Measurements from ENCODE around the gene TF.

TF gene

DNA sequence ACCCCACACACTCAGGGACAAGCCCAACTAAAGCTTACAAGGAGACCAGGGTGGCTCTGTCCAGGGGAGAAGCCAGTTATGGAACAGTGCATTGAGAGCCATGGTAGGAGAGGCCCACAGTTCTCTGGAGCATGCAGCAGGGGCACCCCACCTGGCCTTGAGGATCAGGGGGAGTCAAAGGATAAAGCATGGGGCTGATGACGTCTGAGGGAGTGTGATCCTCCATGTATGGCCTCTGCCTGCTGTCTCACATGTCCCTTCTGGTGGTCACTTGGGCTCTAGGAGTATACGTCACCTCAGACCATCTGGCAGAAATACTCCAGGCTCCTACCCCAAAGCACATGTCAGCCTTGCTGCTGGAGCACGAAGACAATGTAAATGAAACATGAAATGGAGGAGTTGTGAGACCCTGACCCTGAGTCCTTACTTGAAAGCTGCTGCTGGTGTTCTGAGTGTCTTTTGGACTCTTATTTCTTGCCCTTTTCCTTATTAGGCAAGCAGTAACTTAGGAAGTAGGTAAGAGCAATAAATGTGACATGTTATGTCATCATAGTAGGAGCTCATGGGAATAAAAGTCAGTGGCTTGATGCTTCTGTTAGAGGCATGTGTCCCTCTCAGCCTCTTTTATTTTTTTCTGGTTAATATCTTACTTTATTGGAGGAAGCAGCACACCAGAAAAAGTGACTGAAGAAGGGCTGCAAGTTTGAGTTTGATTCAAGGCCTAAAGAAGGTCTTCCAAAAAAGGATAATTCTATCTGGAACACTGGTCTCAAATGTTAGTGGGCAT lies 74.9 kb downstream of the TF start:
- Histone ChIP-seq H3K36me3 (ENCODE audit: control insufficient read depth in 5 of 5, insufficient read depth in 5 of 5, low read length in 5 of 5) (peaks cover 24 to 78% (median 53%) of the 10 kb centered on the region in 5 donors), H3K4me1 (ENCODE audit: control insufficient read depth in 5 of 5, insufficient read depth in 5 of 5, low read length in 5 of 5) (peaks cover 0 to 12% (median 9%) of the 10 kb centered on the region in 5 donors), H3K27ac (ENCODE audit: low read depth, low read length) (no peak overlapping the region), H3K9ac (ENCODE audit: low read length in 5 of 5) (no peak overlapping the region), H3K9me3 (ENCODE audit: control insufficient read depth in 5 of 5, low read length in 5 of 5) (no peaks in the 10 kb centered on the region), H3K27me3 (ENCODE audit: control insufficient read depth in 5 of 5, insufficient read depth in 4 of 5, low read length in 5 of 5) (no peaks in the 10 kb centered on the region), H3K4me3 (ENCODE audit: low read depth in 1 of 5, low read length in 5 of 5) (no peak overlapping the region)

DNA sequence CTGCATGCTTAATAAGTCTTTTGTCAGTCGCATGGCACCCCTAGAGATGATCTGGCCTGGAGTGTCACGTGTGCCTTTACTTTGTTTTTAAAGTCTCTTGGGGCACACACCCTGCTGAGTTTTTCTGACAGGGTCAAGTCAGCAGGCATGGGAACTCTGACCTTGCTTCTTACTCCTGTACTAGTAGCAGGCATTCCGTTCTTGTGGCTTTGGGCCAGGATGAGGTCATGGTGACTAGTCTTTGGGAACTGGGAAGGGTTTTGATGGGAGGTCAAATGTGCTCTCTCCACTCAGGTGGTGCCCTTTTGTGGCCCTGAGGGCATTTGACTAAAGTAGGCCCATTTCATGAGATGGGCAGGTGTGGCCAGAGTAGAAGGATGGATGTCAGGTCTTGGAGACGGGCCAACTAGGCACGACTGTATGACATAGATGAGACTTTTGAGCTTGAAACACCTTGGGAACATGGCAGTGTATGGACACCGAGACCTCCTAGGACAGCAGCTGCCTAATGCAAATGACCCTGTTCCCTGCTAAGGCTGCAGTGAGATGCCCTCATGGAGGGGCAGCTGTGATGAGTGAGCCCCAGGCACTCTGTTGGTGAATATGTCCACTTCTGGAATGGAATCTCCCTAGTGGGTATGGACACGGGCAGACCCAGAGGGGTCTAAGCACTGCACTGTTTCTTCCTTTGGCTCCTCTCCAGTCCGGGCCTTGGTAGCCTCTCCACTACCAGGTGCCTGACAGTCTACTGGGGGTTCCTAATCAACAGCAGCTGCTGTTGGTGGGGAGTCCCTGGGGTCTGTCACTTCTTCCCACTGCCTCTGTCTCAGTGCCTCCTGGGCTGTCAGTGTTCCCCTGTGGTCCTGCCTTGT lies 75.8 kb downstream of the TF start:
- no peak overlapping the region for H3K4me3 ChIP-seq (ENCODE audit: low read depth in 1 of 5, low read length in 5 of 5)
- peaks cover 0 to 12% (median 9%) of the 10 kb centered on the region in 5 donors for H3K4me1 ChIP-seq (ENCODE audit: control insufficient read depth in 5 of 5, insufficient read depth in 5 of 5, low read length in 5 of 5)
- H3K9ac ChIP-seq (ENCODE audit: low read length in 5 of 5), result no peak overlapping the region
- no peak overlapping the region for H3K27ac ChIP-seq (ENCODE audit: low read depth, low read length)
- H3K9me3 ChIP-seq (ENCODE audit: control insufficient read depth in 5 of 5, low read length in 5 of 5), result no peaks in the 10 kb centered on the region
- H3K27me3 ChIP-seq (ENCODE audit: control insufficient read depth in 5 of 5, insufficient read depth in 4 of 5, low read length in 5 of 5), result no peaks in the 10 kb centered on the region
- peaks cover 17 to 70% (median 51%) of the 10 kb centered on the region in 5 donors for H3K36me3 ChIP-seq (ENCODE audit: control insufficient read depth in 5 of 5, insufficient read depth in 5 of 5, low read length in 5 of 5)

DNA sequence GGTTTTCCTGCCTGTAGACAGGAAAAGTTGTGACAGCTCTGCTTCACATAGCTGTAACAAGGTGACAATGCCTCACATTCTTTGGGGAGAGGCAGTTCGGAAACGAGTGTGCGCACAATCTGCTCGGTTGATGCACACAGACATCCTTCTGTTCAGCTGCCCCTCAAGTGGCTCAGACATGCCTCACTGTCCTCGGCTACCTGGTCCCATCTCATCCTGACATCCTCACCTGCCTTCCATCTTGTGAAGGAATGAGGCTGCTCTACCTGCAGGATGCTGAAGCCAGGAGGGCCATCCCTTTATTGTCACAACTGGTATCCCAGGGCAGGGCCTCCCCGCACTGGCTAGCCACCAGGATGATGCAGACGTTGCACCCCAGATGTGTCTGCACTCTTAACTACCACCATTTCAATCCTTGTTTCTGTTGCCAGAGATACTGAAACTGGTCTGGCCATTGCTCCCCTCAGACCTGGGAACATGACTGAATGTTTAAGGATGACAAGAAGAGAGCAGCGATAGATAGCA lies 78.8 kb downstream of the TF start:
- Histone ChIP-seq H3K36me3 (ENCODE audit: control insufficient read depth in 5 of 5, insufficient read depth in 5 of 5, low read length in 5 of 5) (peaks cover 5 to 51% (median 33%) of the 10 kb centered on the region in 5 donors), H3K27me3 (ENCODE audit: control insufficient read depth in 5 of 5, insufficient read depth in 4 of 5, low read length in 5 of 5) (no peaks in the 10 kb centered on the region), H3K4me3 (ENCODE audit: low read depth in 1 of 5, low read length in 5 of 5) (no peak overlapping the region), H3K27ac (ENCODE audit: low read depth, low read length) (no peak overlapping the region), H3K4me1 (ENCODE audit: control insufficient read depth in 5 of 5, insufficient read depth in 5 of 5, low read length in 5 of 5) (peaks cover 0 to 12% (median 9%) of the 10 kb centered on the region in 5 donors), H3K9me3 (ENCODE audit: control insufficient read depth in 5 of 5, low read length in 5 of 5) (no peaks in the 10 kb centered on the region), H3K9ac (ENCODE audit: low read length in 5 of 5) (no peak overlapping the region)

DNA sequence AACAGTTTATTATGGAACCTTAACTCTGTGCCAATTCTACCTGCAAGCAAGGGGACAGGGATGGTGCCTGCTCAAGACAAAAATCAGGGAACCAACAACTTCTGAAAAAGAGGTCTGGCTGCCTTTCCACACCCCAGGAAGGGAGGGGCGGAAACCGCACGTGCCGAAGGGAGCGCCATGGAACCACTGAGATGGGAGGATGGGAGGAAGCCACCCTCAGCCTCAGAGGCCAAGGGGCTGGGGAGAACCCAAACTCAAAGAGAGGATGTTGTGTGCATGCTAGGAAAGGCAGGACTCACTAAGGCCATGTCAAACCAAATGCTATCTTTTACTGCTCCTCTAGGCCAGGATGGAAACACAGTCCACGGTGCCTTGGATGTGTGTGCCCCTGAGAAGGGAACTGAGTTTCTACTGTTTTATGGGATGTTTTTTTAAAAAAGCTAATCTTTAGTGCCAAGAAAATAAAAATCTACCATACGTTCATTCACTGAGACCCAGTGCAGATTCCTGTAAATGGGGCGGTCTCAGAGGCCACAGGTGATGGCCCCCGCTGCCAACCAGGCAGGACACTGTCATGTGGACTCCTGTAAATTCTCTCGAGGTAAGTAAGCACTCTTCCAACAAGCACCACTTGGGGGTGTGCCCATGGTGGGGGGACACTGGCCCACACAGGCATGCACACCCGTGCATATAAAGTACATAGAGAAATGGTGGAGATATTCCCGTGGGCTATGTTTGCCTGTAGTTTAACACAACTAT lies 80.0 kb downstream of the TF start:
- H3K9ac ChIP-seq (ENCODE audit: low read length in 5 of 5), result no peak overlapping the region
- H3K4me3 ChIP-seq (ENCODE audit: low read depth in 1 of 5, low read length in 5 of 5), result no peak overlapping the region
- H3K9me3 ChIP-seq (ENCODE audit: control insufficient read depth in 5 of 5, low read length in 5 of 5), result no peaks in the 10 kb centered on the region
- H3K27me3 ChIP-seq (ENCODE audit: control insufficient read depth in 5 of 5, insufficient read depth in 4 of 5, low read length in 5 of 5), result no peaks in the 10 kb centered on the region
- H3K36me3 ChIP-seq (ENCODE audit: control insufficient read depth in 5 of 5, insufficient read depth in 5 of 5, low read length in 5 of 5), result peaks cover 2 to 40% (median 23%) of the 10 kb centered on the region in 5 donors
- H3K27ac ChIP-seq (ENCODE audit: low read depth, low read length), result no peak overlapping the region
- peaks cover 0 to 9% (median 6%) of the 10 kb centered on the region in 5 donors for H3K4me1 ChIP-seq (ENCODE audit: control insufficient read depth in 5 of 5, insufficient read depth in 5 of 5, low read length in 5 of 5)

DNA sequence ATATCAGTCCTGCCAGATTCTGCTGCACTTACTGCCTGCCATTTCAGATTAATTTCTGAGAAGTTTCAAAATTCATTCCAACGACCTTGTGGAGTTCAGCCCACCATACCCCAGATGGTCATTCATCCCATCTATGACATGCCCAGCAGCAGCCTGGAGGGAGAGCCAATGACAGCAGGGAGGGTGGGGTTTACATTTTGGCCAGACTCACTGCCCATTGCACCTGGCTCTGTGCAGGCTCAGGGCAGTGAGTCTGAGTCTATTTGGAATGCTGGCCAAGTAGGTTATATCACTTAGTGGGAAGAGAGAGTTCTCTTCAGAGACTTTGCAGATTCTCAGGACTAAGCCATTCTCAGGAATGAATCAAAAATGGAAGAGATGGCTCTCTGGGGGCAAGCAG lies 80.9 kb downstream of the TF start:
- H3K9ac ChIP-seq (ENCODE audit: low read length in 5 of 5), result no peak overlapping the region
- no peaks in the 10 kb centered on the region for H3K4me1 ChIP-seq (ENCODE audit: control insufficient read depth in 5 of 5, insufficient read depth in 5 of 5, low read length in 5 of 5)
- no peak overlapping the region for H3K4me3 ChIP-seq (ENCODE audit: low read depth in 1 of 5, low read length in 5 of 5)
- H3K9me3 ChIP-seq (ENCODE audit: control insufficient read depth in 5 of 5, low read length in 5 of 5), result no peaks in the 10 kb centered on the region
- H3K27me3 ChIP-seq (ENCODE audit: control insufficient read depth in 5 of 5, insufficient read depth in 4 of 5, low read length in 5 of 5), result no peaks in the 10 kb centered on the region
- H3K27ac ChIP-seq (ENCODE audit: low read depth, low read length), result no peak overlapping the region
- peaks cover 2 to 30% (median 19%) of the 10 kb centered on the region in 5 donors for H3K36me3 ChIP-seq (ENCODE audit: control insufficient read depth in 5 of 5, insufficient read depth in 5 of 5, low read length in 5 of 5)

DNA sequence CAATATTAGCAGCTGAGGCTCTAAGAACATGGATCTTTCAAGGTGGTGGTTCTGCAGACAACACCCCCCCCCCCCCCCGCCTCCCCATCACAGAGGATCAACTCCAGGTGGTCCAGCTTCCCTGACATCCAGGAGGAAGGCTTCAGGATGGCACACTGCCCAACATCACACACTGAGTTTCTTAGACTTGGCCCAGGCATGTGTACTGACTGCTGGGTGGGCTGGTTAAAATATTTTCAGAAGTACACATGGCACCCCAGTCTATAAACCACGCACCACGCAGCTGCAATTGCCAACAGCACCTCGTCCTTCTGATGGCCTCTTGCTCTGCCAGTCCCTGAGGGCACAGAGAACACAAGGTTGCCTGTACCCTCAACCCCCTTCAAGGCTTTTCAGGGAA lies 81.5 kb downstream of the TF start:
- Histone ChIP-seq H3K27me3 (ENCODE audit: control insufficient read depth in 5 of 5, insufficient read depth in 4 of 5, low read length in 5 of 5) (no peaks in the 10 kb centered on the region), H3K9me3 (ENCODE audit: control insufficient read depth in 5 of 5, low read length in 5 of 5) (no peaks in the 10 kb centered on the region), H3K9ac (ENCODE audit: low read length in 5 of 5) (no peak overlapping the region), H3K4me3 (ENCODE audit: low read depth in 1 of 5, low read length in 5 of 5) (no peak overlapping the region), H3K27ac (ENCODE audit: low read depth, low read length) (no peak overlapping the region), H3K4me1 (ENCODE audit: control insufficient read depth in 5 of 5, insufficient read depth in 5 of 5, low read length in 5 of 5) (no peaks in the 10 kb centered on the region), H3K36me3 (ENCODE audit: control insufficient read depth in 5 of 5, insufficient read depth in 5 of 5, low read length in 5 of 5) (peaks cover 1 to 26% (median 17%) of the 10 kb centered on the region in 5 donors)

DNA sequence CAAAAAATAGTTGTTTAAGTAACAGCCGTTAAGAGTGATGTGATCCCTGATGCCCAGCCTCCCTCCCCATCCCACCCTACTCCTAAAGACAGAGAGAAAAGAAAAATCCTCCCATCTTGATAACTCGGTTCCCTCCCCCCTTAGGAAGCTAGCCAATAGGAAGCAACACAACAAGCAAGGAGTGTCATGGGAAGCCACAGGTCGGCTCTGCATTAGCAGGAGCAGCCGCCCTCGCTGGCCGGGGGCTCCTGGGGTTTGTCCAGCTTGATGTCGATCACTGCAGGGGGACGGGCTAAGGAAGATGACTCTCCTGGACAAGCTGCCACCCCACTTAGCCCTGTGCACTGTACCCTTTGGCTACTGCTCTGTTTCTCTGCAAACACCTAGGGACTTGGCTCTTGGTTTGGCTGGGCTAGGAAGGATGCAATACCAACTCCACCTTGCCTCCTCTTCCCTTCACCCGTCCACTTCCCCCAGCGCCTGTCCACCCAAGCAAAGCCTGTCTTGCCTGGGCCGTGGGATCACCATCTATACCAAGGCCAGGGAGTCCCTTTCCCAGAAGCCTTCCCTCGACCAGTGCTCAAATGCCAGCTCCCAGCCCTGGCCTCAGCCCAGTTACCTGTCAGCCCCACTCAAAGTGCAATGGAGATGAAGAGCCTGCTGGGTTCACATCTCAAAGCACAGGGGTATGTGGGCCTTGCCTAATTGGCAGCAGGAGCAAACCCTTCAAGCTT lies 82.5 kb downstream of the TF start:
- Histone ChIP-seq H3K4me1 (ENCODE audit: control insufficient read depth in 5 of 5, insufficient read depth in 5 of 5, low read length in 5 of 5) (no peaks in the 10 kb centered on the region), H3K36me3 (ENCODE audit: control insufficient read depth in 5 of 5, insufficient read depth in 5 of 5, low read length in 5 of 5) (peaks cover 0 to 28% (median 16%) of the 10 kb centered on the region in 5 donors), H3K27me3 (ENCODE audit: control insufficient read depth in 5 of 5, insufficient read depth in 4 of 5, low read length in 5 of 5) (no peaks in the 10 kb centered on the region), H3K4me3 (ENCODE audit: low read depth in 1 of 5, low read length in 5 of 5) (no peak overlapping the region), H3K9me3 (ENCODE audit: control insufficient read depth in 5 of 5, low read length in 5 of 5) (no peaks in the 10 kb centered on the region), H3K9ac (ENCODE audit: low read length in 5 of 5) (no peak overlapping the region), H3K27ac (ENCODE audit: low read depth, low read length) (no peak overlapping the region)

DNA sequence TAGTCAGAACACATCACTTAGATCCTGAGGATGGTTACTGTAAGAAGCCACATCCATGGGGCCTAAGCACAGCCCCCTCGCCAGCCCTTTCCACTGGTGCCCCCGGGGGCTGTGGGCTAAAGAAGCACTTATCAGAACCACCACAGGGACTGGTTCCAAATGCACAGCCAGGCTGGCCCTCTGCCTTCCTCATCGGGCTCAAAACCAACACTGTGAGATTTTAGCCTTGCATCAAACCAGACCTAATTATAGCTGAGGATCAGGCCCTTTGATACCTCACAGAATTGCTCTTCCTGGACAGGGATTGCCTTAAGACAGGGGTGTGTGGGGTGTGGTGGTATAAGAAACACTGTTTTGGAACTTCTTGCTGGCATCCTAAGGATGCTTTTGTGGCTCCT lies 83.1 kb downstream of the TF start:
- Histone ChIP-seq H3K36me3 (ENCODE audit: control insufficient read depth in 5 of 5, insufficient read depth in 5 of 5, low read length in 5 of 5) (peaks cover 0 to 27% (median 11%) of the 10 kb centered on the region in 5 donors), H3K4me3 (ENCODE audit: low read depth in 1 of 5, low read length in 5 of 5) (no peak overlapping the region), H3K4me1 (ENCODE audit: control insufficient read depth in 5 of 5, insufficient read depth in 5 of 5, low read length in 5 of 5) (no peaks in the 10 kb centered on the region), H3K9ac (ENCODE audit: low read length in 5 of 5) (no peak overlapping the region), H3K9me3 (ENCODE audit: control insufficient read depth in 5 of 5, low read length in 5 of 5) (no peaks in the 10 kb centered on the region), H3K27ac (ENCODE audit: low read depth, low read length) (no peak overlapping the region), H3K27me3 (ENCODE audit: control insufficient read depth in 5 of 5, insufficient read depth in 4 of 5, low read length in 5 of 5) (no peaks in the 10 kb centered on the region)

DNA sequence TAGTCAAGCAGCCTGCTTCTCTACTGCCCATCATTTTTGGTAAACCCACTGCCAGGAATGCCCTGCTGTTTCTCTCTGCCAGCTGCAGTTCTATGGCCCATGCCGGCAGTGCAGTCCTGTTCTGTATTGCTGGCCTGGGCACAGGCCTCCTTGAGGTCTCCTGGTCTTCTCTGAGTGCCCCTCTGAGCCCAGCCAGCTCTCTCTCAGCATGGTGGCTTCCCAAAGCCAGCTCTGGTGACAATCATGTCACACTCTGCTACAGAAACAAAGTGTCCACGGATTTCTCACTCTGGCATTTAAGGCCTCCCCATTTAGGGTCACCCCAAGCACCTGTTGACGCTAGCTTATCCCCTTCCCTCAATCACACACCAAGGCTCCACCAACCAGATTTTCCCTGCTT lies 83.9 kb downstream of the TF start:
- H3K4me1 ChIP-seq (ENCODE audit: control insufficient read depth in 5 of 5, insufficient read depth in 5 of 5, low read length in 5 of 5), result no peaks in the 10 kb centered on the region
- H3K36me3 ChIP-seq (ENCODE audit: control insufficient read depth in 5 of 5, insufficient read depth in 5 of 5, low read length in 5 of 5), result peaks cover 0 to 25% (median 5%) of the 10 kb centered on the region in 5 donors
- H3K27me3 ChIP-seq (ENCODE audit: control insufficient read depth in 5 of 5, insufficient read depth in 4 of 5, low read length in 5 of 5), result no peaks in the 10 kb centered on the region

More for the DNA sequence above, 83.9 kb downstream of the TF start:
- no peaks in the 10 kb centered on the region for H3K9me3 ChIP-seq (ENCODE audit: control insufficient read depth in 5 of 5, low read length in 5 of 5)
- no peak overlapping the region for H3K27ac ChIP-seq (ENCODE audit: low read depth, low read length)
- no peak overlapping the region for H3K9ac ChIP-seq (ENCODE audit: low read length in 5 of 5)
- H3K4me3 ChIP-seq (ENCODE audit: low read depth in 1 of 5, low read length in 5 of 5), result no peak overlapping the region

All from subcutaneous abdominal adipose tissue (tissue), 5 donors.